Panc1 (cell line): ENCODE measurements around the gene LIMA1.

Experiments used
- POLR2AphosphoS5 ChIP-seq: IDR thresholded peaks from 2 replicates; pipeline ENCODE4 v1.6.1; 2012; ENCODE audit warnings: mild to moderate bottlenecking, low read depth, low read length, moderate library complexity
- TCF7L2 ChIP-seq: IDR thresholded peaks from 2 replicates; pipeline ENCODE4 v1.6.1; 2011; ENCODE audit warnings: mild to moderate bottlenecking, low read depth, low read length, inconsistent platforms
- TF ChIP-seq, protein P1 (sequence below): fragments of 450-650 bp; IDR thresholded peaks from 2 replicates; pipeline ENCODE4 v1.5.1; 2017; ENCODE audit warnings: mild to moderate bottlenecking
- TF ChIP-seq, protein P2 (sequence below), 2 experiments: IDR thresholded peaks; 2 replicates each; pipeline ENCODE4 v1.6.1; 2011 to 2012; ENCODE audit warnings: low read depth in 2 of 2, control low read depth in 1 of 2, low read length in 1 of 2, mild to moderate bottlenecking in 1 of 2, moderate library complexity in 1 of 2; ENCODE audit not compliant: insufficient read depth in 1 of 2

DNA sequence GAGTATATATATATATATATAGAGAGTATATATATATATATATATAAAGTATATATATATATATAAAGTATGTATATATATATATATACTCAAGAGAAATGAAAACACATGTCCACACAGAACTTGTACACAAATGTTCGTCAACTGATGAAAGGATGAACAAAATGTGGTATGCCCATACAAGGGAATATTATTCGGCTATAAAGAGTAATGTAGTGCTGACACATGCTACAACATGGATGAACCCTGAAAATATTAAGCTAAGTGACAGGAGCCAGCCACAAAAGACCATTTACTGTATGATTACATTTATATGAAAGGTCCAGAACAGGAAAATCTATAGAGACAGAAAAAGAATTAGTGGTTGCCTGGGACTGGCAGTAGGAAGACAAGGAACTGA lies 19.5 kb downstream of the LIMA1 start:
- TF ChIP-seq, protein P1, sequence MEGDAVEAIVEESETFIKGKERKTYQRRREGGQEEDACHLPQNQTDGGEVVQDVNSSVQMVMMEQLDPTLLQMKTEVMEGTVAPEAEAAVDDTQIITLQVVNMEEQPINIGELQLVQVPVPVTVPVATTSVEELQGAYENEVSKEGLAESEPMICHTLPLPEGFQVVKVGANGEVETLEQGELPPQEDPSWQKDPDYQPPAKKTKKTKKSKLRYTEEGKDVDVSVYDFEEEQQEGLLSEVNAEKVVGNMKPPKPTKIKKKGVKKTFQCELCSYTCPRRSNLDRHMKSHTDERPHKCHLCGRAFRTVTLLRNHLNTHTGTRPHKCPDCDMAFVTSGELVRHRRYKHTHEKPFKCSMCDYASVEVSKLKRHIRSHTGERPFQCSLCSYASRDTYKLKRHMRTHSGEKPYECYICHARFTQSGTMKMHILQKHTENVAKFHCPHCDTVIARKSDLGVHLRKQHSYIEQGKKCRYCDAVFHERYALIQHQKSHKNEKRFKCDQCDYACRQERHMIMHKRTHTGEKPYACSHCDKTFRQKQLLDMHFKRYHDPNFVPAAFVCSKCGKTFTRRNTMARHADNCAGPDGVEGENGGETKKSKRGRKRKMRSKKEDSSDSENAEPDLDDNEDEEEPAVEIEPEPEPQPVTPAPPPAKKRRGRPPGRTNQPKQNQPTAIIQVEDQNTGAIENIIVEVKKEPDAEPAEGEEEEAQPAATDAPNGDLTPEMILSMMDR: no peak
- TF ChIP-seq POLR2AphosphoS5 (no peak), TCF7L2 (no peak)
- TF ChIP-seq, protein P2, sequence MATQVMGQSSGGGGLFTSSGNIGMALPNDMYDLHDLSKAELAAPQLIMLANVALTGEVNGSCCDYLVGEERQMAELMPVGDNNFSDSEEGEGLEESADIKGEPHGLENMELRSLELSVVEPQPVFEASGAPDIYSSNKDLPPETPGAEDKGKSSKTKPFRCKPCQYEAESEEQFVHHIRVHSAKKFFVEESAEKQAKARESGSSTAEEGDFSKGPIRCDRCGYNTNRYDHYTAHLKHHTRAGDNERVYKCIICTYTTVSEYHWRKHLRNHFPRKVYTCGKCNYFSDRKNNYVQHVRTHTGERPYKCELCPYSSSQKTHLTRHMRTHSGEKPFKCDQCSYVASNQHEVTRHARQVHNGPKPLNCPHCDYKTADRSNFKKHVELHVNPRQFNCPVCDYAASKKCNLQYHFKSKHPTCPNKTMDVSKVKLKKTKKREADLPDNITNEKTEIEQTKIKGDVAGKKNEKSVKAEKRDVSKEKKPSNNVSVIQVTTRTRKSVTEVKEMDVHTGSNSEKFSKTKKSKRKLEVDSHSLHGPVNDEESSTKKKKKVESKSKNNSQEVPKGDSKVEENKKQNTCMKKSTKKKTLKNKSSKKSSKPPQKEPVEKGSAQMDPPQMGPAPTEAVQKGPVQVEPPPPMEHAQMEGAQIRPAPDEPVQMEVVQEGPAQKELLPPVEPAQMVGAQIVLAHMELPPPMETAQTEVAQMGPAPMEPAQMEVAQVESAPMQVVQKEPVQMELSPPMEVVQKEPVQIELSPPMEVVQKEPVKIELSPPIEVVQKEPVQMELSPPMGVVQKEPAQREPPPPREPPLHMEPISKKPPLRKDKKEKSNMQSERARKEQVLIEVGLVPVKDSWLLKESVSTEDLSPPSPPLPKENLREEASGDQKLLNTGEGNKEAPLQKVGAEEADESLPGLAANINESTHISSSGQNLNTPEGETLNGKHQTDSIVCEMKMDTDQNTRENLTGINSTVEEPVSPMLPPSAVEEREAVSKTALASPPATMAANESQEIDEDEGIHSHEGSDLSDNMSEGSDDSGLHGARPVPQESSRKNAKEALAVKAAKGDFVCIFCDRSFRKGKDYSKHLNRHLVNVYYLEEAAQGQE (IDR thresholded peaks at IDR 0.05; ENCODE audit: insufficient read depth in 1 of 2, low read depth in 2 of 2, low read length in 1 of 2): no peak
